Measurements from ENCODE around the gene AGPAT4. TPM values are rescaled to one million over a fixed set of nuclear protein-coding genes. Genes with fewer than 3 reads are reported as not detected.

The AGPAT4 gene
- total RNA-seq, 1 donor from 2014 or later = 8.3 TPM

DNA sequence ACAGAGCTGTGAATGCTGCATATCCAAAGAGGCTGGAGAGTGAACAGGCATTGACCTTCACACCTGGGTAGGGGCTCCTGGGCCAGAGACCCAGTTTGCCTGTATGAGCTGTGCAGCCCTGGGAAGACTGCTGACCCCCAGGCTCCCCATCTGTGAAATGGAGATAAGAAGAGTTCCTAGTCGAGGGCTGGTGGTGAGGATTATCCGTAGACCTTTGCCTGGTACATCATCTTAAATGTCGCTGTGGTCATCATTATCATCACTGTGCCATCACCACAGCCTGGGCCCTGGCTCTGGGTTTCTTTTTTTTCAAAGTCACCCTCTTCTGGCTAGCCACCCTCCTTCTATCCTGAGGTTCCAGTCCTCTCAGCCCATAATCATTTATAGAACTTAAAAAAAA lies 12.0 kb downstream of the AGPAT4 start:
- DNase-seq (ENCODE audit: extremely low spot score, unreplicated experiment) = no peak
- H3K27me3 Mint-ChIP-seq (ENCODE audit: unreplicated experiment) = no peaks in the 10 kb centered on the region
- no peak overlapping the region for H3K27ac Mint-ChIP-seq (ENCODE audit: unreplicated experiment)
- H3K4me1 Mint-ChIP-seq (ENCODE audit: unreplicated experiment) = peaks cover 10% of the 10 kb centered on the region
- H3K36me3 Mint-ChIP-seq (ENCODE audit: unreplicated experiment) = peaks cover 8% of the 10 kb centered on the region
- H3K4me3 Mint-ChIP-seq (ENCODE audit: unreplicated experiment) = no peak overlapping the region
- TF ChIP-seq, protein P1, sequence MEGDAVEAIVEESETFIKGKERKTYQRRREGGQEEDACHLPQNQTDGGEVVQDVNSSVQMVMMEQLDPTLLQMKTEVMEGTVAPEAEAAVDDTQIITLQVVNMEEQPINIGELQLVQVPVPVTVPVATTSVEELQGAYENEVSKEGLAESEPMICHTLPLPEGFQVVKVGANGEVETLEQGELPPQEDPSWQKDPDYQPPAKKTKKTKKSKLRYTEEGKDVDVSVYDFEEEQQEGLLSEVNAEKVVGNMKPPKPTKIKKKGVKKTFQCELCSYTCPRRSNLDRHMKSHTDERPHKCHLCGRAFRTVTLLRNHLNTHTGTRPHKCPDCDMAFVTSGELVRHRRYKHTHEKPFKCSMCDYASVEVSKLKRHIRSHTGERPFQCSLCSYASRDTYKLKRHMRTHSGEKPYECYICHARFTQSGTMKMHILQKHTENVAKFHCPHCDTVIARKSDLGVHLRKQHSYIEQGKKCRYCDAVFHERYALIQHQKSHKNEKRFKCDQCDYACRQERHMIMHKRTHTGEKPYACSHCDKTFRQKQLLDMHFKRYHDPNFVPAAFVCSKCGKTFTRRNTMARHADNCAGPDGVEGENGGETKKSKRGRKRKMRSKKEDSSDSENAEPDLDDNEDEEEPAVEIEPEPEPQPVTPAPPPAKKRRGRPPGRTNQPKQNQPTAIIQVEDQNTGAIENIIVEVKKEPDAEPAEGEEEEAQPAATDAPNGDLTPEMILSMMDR (IDR thresholded peaks at IDR 0.05) = no peak
- H3K9me3 Mint-ChIP-seq (ENCODE audit: unreplicated experiment) = no peaks in the 10 kb centered on the region

DNA sequence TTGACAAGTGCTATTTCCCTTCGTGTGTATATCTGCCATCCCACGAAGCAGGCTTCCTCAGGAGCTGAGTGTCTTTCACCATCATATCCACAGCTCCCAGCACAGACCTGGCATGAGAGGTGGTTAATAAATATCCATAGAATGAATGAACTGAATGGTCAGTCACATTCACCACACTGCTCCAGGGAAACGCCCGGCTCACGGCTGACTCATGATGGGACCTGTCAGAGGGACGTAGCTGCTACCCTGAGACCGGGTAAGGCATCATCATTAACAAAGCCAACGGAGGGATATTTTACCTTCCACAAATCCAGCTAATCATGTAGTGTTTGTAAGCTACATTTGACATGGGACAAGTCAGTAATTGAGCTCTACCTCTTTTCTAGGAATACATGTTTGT lies 12.5 kb downstream of the AGPAT4 start:
- Mint-ChIP-seq H3K4me1 (ENCODE audit: unreplicated experiment) (peaks cover 10% of the 10 kb centered on the region), H3K36me3 (ENCODE audit: unreplicated experiment) (peaks cover 5% of the 10 kb centered on the region), H3K4me3 (ENCODE audit: unreplicated experiment) (no peak overlapping the region), H3K27ac (ENCODE audit: unreplicated experiment) (no peak overlapping the region), H3K27me3 (ENCODE audit: unreplicated experiment) (no peaks in the 10 kb centered on the region), H3K9me3 (ENCODE audit: unreplicated experiment) (no peaks in the 10 kb centered on the region)
- TF ChIP-seq, protein P1 (IDR thresholded peaks at IDR 0.05) = no peak
- no peak for DNase-seq (ENCODE audit: extremely low spot score, unreplicated experiment)

DNA sequence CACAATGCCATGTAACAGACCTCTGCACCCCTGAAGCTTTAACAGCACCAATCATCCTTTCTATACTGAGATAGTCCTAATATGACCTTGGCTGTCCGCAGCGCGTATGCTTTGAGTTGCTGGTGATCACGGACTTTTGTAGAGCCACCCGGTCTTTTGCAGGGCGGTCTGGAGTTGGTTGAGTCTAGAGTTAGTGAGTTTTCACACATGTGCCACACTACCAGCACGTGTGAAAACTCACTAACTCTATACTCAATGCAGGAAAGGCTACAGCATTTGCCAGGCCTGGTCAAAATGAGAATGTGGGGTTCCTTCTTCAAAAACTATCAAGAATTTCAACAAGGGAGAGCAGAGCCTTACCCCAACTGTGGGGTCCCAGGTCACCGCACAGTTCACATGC lies 14.6 kb downstream of the AGPAT4 start:
- H3K27me3 Mint-ChIP-seq (ENCODE audit: unreplicated experiment) = no peaks in the 10 kb centered on the region
- no peaks in the 10 kb centered on the region for H3K9me3 Mint-ChIP-seq (ENCODE audit: unreplicated experiment)
- no peak overlapping the region for H3K27ac Mint-ChIP-seq (ENCODE audit: unreplicated experiment)
- no peak for DNase-seq (ENCODE audit: extremely low spot score, unreplicated experiment)
- H3K36me3 Mint-ChIP-seq (ENCODE audit: unreplicated experiment) = peaks cover 8% of the 10 kb centered on the region
- H3K4me3 Mint-ChIP-seq (ENCODE audit: unreplicated experiment) = no peak overlapping the region
- TF ChIP-seq, protein P1 (IDR thresholded peaks at IDR 0.05) = no peak
- H3K4me1 Mint-ChIP-seq (ENCODE audit: unreplicated experiment) = peaks cover 10% of the 10 kb centered on the region

DNA sequence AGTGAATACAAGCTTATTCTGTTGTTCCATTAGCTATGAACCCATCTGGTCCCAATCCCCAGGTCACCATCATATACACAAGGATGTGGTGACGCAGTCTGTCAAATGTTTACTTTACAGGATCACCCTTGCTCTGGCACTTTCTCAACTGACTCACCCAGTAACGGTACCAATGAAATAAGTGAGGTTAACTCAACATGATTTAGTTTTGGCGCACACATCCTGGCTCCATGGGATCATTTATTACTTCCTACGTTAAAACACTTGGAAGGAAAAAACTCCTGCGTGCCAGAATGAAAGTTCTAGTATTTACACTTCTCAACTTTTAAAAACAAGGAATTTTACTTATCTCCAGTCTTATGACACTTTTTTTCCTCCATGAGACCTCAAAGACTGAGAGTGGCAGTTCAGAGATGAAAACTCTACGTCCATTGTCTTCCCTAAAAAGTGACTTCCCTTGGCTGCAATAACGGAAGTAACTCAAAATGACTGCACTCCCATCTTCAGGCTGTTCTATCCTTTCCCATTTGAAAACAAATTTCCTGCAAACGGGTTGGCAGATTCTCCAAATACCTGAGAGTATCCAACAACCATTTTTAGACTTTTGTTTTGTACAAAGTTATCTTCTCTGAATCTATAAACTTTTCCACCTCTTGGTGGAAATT lies 15.9 kb downstream of the AGPAT4 start:
- peaks cover 6% of the 10 kb centered on the region for H3K36me3 Mint-ChIP-seq (ENCODE audit: unreplicated experiment)
- H3K27me3 Mint-ChIP-seq (ENCODE audit: unreplicated experiment) = no peaks in the 10 kb centered on the region
- DNase-seq (ENCODE audit: extremely low spot score, unreplicated experiment) = no peak
- H3K27ac Mint-ChIP-seq (ENCODE audit: unreplicated experiment) = peak overlapping the region; percentile 35
- TF ChIP-seq, protein P1 (IDR thresholded peaks at IDR 0.05) = no peak
- H3K4me1 Mint-ChIP-seq (ENCODE audit: unreplicated experiment) = peaks cover 10% of the 10 kb centered on the region
- no peak overlapping the region for H3K4me3 Mint-ChIP-seq (ENCODE audit: unreplicated experiment)
- no peaks in the 10 kb centered on the region for H3K9me3 Mint-ChIP-seq (ENCODE audit: unreplicated experiment)

DNA sequence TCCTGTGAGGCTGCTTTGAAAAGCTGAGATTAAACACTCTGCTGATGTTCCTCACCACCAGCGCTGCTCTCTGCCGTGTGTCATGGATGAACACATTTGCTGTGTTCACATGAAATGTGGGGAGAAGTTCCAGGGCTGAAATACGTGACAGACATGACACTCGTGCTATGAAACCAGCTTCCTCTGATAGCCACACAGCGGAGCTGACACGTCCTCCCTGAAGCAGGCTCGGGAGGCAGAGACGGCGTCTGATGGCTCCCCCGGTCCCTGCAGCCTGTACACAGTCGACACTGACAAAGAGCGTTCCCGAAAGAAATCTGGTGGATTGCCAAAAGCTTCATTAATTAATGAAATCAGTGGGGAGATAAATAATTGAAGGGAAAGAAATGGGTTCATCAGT lies 17.5 kb downstream of the AGPAT4 start:
- Mint-ChIP-seq H3K27me3 (ENCODE audit: unreplicated experiment) (no peaks in the 10 kb centered on the region), H3K4me1 (ENCODE audit: unreplicated experiment) (peaks cover 10% of the 10 kb centered on the region), H3K27ac (ENCODE audit: unreplicated experiment) (no peak overlapping the region), H3K36me3 (ENCODE audit: unreplicated experiment) (peaks cover 6% of the 10 kb centered on the region), H3K4me3 (ENCODE audit: unreplicated experiment) (no peak overlapping the region), H3K9me3 (ENCODE audit: unreplicated experiment) (no peaks in the 10 kb centered on the region)
- TF ChIP-seq, protein P1 (IDR thresholded peaks at IDR 0.05) = no peak
- DNase-seq (ENCODE audit: extremely low spot score, unreplicated experiment) = no peak

All from osteocyte (in vitro differentiated cells).